ENCODE data around the gene ZMYND11.

ZMYND11 gene

GRCh38 chr10:230758-231157 lies 95.5 kb downstream of the ZMYND11 start:
- H3K4me1 Mint-ChIP-seq, result peaks cover 0 to 2% of the 10 kb centered on the region in 2 donors
- H3K36me3 Mint-ChIP-seq, result peaks cover 0 to 5% of the 10 kb centered on the region in 2 donors
- no peaks in the 10 kb centered on the region for H3K27me3 Mint-ChIP-seq
- DNase-seq (no peak), ATAC-seq (replicated peaks) (no peak)
- no peak overlapping the region for H3K27ac Mint-ChIP-seq
- no peak overlapping the region for H3K4me3 Mint-ChIP-seq
- no peaks in the 10 kb centered on the region for H3K9me3 Mint-ChIP-seq

DNA sequence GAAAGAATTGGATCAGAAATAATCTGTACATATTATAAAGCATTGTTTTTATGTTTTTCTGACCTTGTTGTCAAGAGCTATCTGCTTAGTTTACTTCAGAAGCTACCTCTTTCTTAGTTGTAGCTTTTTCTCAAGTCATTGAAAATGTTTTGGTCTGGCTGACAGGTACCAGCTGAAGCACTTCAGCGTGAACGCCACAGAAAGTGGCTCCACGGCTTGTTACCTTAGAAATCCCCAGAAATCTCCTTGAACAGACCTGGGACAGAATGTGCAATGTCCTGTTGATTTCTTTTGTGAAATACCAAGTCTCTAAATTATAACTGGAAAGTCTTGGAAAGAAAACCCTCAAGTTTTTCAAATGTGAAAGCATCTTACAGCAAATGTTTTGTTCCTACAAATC lies 96.8 kb downstream of the ZMYND11 start:
- Mint-ChIP-seq H3K9me3 (no peaks in the 10 kb centered on the region), H3K4me1 (peaks cover 0 to 2% of the 10 kb centered on the region in 2 donors), H3K27me3 (no peaks in the 10 kb centered on the region), H3K36me3 (peaks cover 0 to 9% of the 10 kb centered on the region in 2 donors), H3K27ac (no peak overlapping the region), H3K4me3 (no peak overlapping the region)
- ATAC-seq (replicated peaks) (no peak), DNase-seq (no peak)

DNA sequence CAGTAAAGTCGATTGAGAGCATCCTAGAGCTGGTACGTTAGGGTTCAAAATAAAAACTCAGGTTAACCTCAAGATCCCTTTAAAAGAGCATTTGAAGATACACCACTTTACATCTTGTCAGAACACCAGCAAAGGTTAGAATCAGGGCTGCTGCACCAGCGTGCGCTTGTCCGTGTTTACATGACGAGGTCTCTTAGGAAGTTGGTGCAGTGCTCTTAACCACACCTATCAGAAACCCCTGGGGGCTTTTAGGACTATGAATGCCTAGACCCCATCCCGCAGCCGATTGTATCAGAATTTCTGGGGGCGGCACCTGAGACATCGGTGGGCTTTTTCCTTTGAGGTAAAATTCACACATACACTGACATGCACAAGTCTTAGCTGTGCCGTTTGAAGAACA lies 97.6 kb downstream of the ZMYND11 start:
- H3K27me3 Mint-ChIP-seq, result no peaks in the 10 kb centered on the region
- no peak for DNase-seq
- no peak for ATAC-seq (replicated peaks)
- H3K36me3 Mint-ChIP-seq, result peaks cover 1 to 9% of the 10 kb centered on the region in 2 donors
- H3K4me1 Mint-ChIP-seq, result peaks cover 0 to 2% of the 10 kb centered on the region in 2 donors
- H3K4me3 Mint-ChIP-seq, result no peak overlapping the region
- no peak overlapping the region for H3K27ac Mint-ChIP-seq
- H3K9me3 Mint-ChIP-seq, result no peaks in the 10 kb centered on the region

GRCh38 chr10:234708-235406 lies 99.6 kb downstream of the ZMYND11 start:
- ATAC-seq (replicated peaks), result no peak
- DNase-seq, result no peak
- peaks cover 1 to 13% of the 10 kb centered on the region in 2 donors for H3K36me3 Mint-ChIP-seq
- no peak overlapping the region for H3K4me3 Mint-ChIP-seq
- no peaks in the 10 kb centered on the region for H3K9me3 Mint-ChIP-seq
- no peak overlapping the region for H3K27ac Mint-ChIP-seq
- peaks cover 0 to 2% of the 10 kb centered on the region in 2 donors for H3K4me1 Mint-ChIP-seq
- H3K27me3 Mint-ChIP-seq, result no peaks in the 10 kb centered on the region

DNA sequence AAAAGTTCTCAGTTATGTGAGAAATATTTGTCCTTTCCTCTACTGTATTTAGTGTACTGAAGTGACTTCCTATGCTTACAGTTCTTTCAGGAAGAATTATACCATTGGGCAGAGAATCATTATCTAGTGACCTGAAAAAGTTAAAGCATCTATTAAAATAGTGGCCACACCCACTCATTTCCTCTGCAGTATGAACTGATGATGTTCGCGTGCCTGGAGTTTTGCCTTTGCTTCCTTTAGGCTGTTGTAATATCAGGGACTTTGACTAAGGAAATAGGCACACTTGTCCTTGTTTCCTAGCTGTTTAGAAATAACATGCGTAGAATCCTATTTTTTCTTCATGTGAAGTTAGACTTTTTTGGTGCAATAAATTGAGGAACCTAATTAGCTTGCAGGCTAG lies 100.7 kb downstream of the ZMYND11 start:
- peaks cover 0 to 2% of the 10 kb centered on the region in 2 donors for H3K4me1 Mint-ChIP-seq
- H3K27me3 Mint-ChIP-seq, result no peaks in the 10 kb centered on the region
- peaks cover 1 to 16% of the 10 kb centered on the region in 2 donors for H3K36me3 Mint-ChIP-seq
- no peaks in the 10 kb centered on the region for H3K9me3 Mint-ChIP-seq
- no peak for ATAC-seq (replicated peaks)
- no peak overlapping the region for H3K4me3 Mint-ChIP-seq
- no peak for DNase-seq
- H3K27ac Mint-ChIP-seq, result no peak overlapping the region

DNA sequence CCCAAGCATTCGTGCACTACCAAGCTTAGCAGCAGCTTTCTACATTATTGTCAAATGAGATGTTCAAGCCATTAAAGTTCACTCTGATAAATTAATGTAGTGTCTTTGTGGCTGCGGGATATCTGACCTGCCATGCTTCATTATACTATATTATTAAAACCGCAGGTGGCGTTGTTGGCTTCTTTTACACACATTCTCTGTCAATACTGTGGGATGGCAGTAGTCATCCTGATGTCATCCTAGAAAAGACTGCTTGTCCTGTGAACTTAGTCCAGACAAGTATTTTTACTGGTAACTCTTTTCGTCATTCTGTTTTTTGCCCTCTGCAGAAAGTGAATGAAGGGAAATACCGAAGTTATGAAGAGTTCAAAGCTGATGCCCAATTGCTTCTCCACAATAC lies 103.9 kb downstream of the ZMYND11 start:
- H3K9me3 Mint-ChIP-seq, result no peaks in the 10 kb centered on the region
- H3K27me3 Mint-ChIP-seq, result no peaks in the 10 kb centered on the region
- peaks cover 0 to 2% of the 10 kb centered on the region in 2 donors for H3K4me1 Mint-ChIP-seq
- DNase-seq (no peak), ATAC-seq (replicated peaks) (no peak)
- no peak overlapping the region for H3K27ac Mint-ChIP-seq
- no peak overlapping the region for H3K4me3 Mint-ChIP-seq
- peaks cover 7 to 15% of the 10 kb centered on the region in 2 donors for H3K36me3 Mint-ChIP-seq

DNA sequence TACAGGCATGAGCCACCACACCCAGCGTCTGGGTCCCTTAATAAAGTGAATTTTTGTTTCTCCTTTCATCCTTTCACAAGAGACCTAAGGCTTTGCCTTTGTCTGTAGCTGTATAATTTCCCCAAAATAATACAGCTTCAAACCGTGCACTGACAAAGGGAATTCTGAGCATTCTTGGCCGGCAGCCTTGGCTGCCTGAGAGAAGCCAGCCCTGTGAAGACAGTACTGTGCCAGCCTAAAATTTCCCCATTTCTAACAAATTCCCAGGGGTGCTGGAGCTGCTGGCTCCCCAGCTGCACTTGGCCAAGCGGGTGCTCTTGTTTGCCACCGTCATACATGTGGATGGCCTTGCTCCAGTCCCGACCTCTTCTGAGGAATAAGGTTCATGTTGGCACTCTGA lies 106.2 kb downstream of the ZMYND11 start:
- no peak for DNase-seq
- Mint-ChIP-seq H3K4me3 (no peak overlapping the region), H3K9me3 (no peaks in the 10 kb centered on the region), H3K27me3 (no peaks in the 10 kb centered on the region), H3K36me3 (peaks cover 16 to 25% of the 10 kb centered on the region in 2 donors), H3K4me1 (no peaks in the 10 kb centered on the region), H3K27ac (no peak overlapping the region)
- no peak for ATAC-seq (replicated peaks)

DNA sequence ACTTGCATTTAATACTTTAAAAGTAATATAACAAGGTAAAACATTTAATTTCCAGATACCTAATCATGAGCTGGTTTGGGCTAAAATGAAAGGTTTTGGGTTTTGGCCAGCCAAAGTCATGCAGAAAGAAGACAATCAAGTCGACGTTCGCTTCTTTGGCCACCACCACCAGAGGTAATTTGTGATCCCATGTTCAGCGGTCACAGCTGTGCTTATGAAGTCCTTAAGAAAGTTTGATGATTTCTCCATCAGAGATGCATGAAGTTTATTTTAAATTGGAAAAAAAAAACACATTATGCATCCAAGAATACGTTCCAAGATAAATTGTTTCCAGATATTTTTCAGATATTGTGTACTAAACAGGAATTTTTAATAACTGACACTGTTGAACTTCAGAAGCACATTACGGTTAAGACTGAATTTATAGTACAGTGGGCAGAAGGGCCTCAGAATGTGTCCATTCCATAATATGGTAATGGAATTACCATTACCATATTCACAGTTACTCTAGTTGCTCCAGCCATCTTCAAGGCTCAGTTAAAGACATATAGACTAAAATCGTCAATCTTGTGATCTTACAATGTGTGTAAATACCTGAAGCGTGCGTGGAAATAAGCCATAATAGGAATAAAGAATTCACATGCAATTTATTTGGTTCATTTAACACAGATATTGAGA lies 106.8 kb downstream of the ZMYND11 start:
- Mint-ChIP-seq H3K27ac (no peak overlapping the region), H3K4me3 (no peak overlapping the region), H3K9me3 (no peaks in the 10 kb centered on the region), H3K27me3 (no peaks in the 10 kb centered on the region), H3K4me1 (no peaks in the 10 kb centered on the region), H3K36me3 (peaks cover 19 to 28% of the 10 kb centered on the region in 2 donors)
- ATAC-seq (replicated peaks) (no peak), DNase-seq (no peak)

DNA sequence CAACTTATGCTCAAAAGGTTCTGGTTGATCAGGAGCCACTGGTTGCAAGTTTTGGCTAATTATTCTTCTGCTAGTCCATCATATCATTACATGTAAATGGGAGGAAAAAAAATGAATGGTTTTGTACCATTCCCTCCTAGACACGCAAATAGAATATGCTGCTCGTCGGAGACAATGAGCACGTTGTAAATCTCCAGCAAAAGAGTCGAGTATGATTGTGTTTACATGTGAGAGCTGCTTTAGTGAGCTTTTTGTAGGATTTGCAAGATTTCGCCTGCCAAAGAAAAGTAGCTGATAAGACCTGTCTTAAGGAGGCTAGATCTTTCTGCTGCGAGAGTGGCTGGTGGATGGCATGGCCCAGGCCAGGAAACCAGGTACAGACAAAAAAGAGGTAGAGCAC lies 109.0 kb downstream of the ZMYND11 start:
- H3K27ac Mint-ChIP-seq, result no peak overlapping the region
- no peaks in the 10 kb centered on the region for H3K4me1 Mint-ChIP-seq
- H3K4me3 Mint-ChIP-seq, result no peak overlapping the region
- H3K27me3 Mint-ChIP-seq, result no peaks in the 10 kb centered on the region
- DNase-seq (no peak), ATAC-seq (replicated peaks) (no peak)
- no peaks in the 10 kb centered on the region for H3K9me3 Mint-ChIP-seq
- peaks cover 32 to 37% of the 10 kb centered on the region in 2 donors for H3K36me3 Mint-ChIP-seq

DNA sequence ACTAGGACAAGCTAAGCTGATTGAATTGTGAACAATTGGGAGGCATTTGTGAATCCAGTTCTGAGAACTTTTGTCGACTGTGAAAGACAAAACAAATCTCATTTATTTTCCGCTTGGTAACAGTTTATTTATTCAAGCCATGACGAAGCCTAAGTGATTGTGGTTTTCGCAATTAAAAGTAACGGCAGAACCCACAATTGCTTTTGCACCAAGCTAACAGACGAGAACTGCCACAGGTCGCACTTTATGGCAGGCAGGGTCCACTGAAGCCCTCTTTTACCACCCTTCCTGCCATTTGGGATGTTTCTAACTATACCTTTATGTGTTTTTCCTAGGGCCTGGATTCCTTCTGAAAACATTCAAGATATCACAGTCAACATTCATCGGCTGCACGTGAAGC lies 111.2 kb downstream of the ZMYND11 start:
- Mint-ChIP-seq H3K4me3 (no peak overlapping the region), H3K36me3 (peaks cover 44 to 54% of the 10 kb centered on the region in 2 donors), H3K9me3 (no peaks in the 10 kb centered on the region), H3K27me3 (no peaks in the 10 kb centered on the region), H3K4me1 (no peaks in the 10 kb centered on the region), H3K27ac (no peak overlapping the region)
- ATAC-seq (replicated peaks) (no peak), DNase-seq (no peak)

DNA sequence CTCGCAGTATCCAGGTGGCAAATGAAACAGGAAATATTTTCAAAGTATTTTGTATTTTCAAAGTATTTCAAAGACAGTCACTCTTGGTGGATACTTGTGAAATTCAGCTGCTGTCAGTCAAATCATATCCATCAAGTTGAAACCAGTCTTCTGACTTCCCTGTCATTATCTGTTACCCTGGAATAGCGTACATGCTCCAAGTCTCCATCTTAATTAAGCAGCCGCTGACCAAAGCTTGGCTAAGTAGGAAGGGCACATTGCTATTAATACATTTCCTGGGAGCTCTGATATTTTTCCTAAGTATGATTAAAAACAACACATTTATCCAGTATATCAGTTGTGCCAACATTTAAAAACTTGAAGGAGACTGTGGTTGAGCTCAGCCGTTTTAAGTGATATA lies 112.2 kb downstream of the ZMYND11 start:
- no peaks in the 10 kb centered on the region for H3K9me3 Mint-ChIP-seq
- no peaks in the 10 kb centered on the region for H3K27me3 Mint-ChIP-seq
- no peak overlapping the region for H3K27ac Mint-ChIP-seq
- H3K4me1 Mint-ChIP-seq, result no peaks in the 10 kb centered on the region
- no peak for ATAC-seq (replicated peaks)
- no peak overlapping the region for H3K4me3 Mint-ChIP-seq
- DNase-seq, result no peak
- peaks cover 52 to 64% of the 10 kb centered on the region in 2 donors for H3K36me3 Mint-ChIP-seq

DNA sequence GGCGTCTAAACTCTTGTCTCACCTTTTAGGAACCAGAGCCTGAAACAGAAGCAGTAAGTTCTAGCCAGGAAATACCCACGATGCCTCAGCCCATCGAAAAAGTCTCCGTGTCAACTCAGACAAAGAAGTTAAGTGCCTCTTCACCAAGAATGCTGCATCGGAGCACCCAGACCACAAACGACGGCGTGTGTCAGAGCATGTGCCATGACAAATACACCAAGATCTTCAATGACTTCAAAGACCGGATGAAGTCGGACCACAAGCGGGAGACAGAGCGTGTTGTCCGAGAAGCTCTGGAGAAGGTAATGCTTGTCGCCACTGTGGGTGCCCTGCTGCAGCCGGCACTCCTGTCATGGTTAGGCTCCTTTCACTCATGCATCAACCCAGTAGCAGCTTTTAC lies 113.1 kb downstream of the ZMYND11 start:
- DNase-seq, result no peak
- H3K36me3 Mint-ChIP-seq, result peaks cover 49 to 61% of the 10 kb centered on the region in 2 donors

DNA sequence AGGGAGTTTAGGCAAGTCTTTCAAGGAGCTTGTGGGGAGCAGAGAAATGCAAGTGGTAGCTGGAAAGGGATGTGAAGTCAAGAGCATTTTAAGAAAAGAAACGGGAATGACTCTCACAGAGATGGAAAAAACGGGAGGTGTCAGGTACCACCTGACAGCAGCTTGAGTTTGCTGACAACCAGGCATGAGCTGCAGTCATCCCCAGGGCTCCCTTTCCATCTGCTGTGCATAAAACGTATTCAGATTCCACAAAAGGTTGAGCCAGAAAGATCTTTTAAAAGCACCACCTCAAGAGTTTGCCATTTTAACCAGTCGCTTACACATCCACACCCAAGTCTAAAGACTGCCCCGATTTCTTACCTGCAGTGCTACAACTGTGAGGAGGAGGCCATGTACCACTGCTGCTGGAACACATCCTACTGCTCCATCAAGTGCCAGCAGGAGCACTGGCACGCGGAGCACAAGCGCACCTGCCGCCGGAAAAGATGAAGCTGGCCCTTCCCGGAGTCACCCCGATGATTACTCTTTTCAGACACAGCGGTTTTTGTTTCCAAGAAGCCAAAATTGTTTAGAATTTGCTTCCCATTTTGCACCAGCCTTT lies 116.8 kb downstream of the ZMYND11 start:
- H3K9me3 Mint-ChIP-seq, result no peaks in the 10 kb centered on the region
- H3K36me3 Mint-ChIP-seq, result peaks cover 45 to 60% of the 10 kb centered on the region in 2 donors
- ATAC-seq (replicated peaks), result no peak
- DNase-seq, result no peak
- no peak overlapping the region for H3K27ac Mint-ChIP-seq
- no peaks in the 10 kb centered on the region for H3K27me3 Mint-ChIP-seq
- H3K4me1 Mint-ChIP-seq, result no peaks in the 10 kb centered on the region
- H3K4me3 Mint-ChIP-seq, result no peak overlapping the region

More for the DNA sequence above, 113.1 kb downstream of the ZMYND11 start:
- no peaks in the 10 kb centered on the region for H3K27me3 Mint-ChIP-seq
- no peaks in the 10 kb centered on the region for H3K4me1 Mint-ChIP-seq
- H3K27ac Mint-ChIP-seq, result no peak overlapping the region
- no peak for ATAC-seq (replicated peaks)
- no peaks in the 10 kb centered on the region for H3K9me3 Mint-ChIP-seq
- no peak overlapping the region for H3K4me3 Mint-ChIP-seq

GRCh38 chr10:260819-261429 lies 125.7 kb downstream of the ZMYND11 start:
- ATAC-seq (replicated peaks) (peak; percentile 73 to 75), DNase-seq (peak; percentile 11)
- H3K4me1 Mint-ChIP-seq, result peaks cover 10 to 12% of the 10 kb centered on the region in 2 donors
- H3K9me3 Mint-ChIP-seq, result peaks cover 1 to 3% of the 10 kb centered on the region in 2 donors
- peak overlapping the region; percentile 78 to 80 for H3K4me3 Mint-ChIP-seq
- peak overlapping the region; percentile 93 for H3K27ac Mint-ChIP-seq
- peaks cover 0 to 8% of the 10 kb centered on the region in 2 donors for H3K36me3 Mint-ChIP-seq
- no peaks in the 10 kb centered on the region for H3K27me3 Mint-ChIP-seq

All from stimulated activated naive B cell treated with anti-CD40 and anti-IgM and Interleukin-4, amounts not matched to agents 10 μg/mL and 1 μg/mL and 100 μg/mL, for 72 hours (primary cell).